Fibroblast of mammary gland (primary cell): ENCODE measurements around the gene STRIP1.

Experiments
- DNase-seq: peaks from one replicate; pipeline ENCODE4 v3.0.0-alpha.2; 2010; ENCODE audit warnings: low read depth
- H3K4me3 ChIP-seq: 2 replicates; pipeline ENCODE4 v1.5.1; 2011; ENCODE audit warnings: low read depth, mild to moderate bottlenecking, low read length, moderate library complexity; ENCODE audit not compliant: control insufficient read depth
- CTCF ChIP-seq: conservative IDR thresholded peaks from 2 replicates; pipeline ENCODE4 v1.5.1; 2011; ENCODE audit warnings: low read depth, low read length, inconsistent platforms; ENCODE audit not compliant: control insufficient read depth, insufficient read depth

STRIP1 gene

GRCh38 chr1:110056776-110057175 lies 22.4 kb downstream of the STRIP1 start:
- TF ChIP-seq CTCF, result no peak
- H3K4me3 ChIP-seq, result no peak overlapping the region
- peak; percentile 85 for DNase-seq

DNA sequence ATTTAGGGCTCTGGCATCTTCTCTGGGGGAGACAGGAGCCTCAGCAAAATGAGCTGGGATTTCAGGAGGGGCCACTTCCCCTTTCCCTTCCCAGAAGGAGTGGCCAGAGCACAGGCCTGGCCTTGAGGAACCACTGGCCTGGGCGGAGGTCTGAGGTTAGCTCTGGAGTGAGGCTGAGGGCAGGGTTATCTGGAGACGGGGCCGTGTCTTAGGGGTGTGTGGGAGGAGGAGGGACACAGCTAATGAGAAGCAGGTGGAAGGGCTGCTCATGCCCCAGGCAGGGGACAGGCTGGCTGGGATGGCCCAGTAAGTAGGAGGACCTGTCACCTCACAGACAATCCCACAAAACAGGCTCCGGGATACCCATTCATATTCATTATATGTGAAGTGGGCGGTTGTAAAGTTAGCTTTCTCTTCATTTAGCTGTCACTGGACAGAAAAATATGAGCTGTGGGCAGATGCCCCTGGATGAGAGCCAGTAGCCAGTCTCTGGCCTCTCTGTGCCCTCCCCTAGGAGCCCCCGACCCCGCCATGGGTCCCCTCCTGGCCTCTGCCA lies 23.6 kb downstream of the STRIP1 start:
- DNase-seq, result no peak
- no peak overlapping the region for H3K4me3 ChIP-seq
- no peak for TF ChIP-seq CTCF

- DNase-seq, result no peak
- H3K4me3 ChIP-seq, result no peak overlapping the region
Measured at GRCh38 chr1:110058591-110058990, 24.2 kb downstream of the STRIP1 start.

DNA sequence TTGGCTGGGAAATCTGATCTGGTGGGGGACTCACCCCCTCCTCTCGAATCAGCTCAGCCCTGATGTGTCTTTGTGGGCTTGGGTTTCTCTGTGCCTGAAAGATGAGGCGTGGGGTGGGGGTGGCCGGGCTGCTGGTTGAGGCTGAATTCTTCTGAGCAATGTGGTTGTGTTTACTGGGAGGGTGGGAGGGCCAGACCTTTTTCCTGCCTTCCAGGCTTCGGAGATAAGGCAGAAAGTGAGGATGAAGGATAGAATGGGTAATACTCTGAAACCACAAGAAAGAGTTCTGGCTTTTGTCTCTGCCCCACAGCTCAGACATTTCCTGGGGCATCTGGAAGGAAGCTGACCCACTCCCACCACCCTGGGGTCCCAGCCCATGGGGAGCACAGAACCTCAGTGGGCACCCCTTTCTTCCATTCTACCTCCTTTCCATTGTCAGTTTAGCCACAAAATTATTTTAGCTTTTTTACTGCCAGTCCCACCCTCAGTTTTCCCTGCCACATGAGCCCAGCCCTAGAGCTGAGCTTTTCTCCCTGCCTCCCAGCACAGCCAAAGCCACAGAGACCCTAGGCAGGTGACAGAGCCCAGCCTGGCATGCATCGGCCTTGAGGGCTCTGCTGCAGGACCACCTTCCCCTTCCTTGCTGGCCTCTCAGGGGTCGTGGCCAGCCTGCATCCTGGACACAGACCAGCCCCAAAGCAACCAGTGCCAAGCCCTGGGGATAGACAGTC lies 24.9 kb downstream of the STRIP1 start:
- no peak for TF ChIP-seq CTCF
- DNase-seq, result no peak
- H3K4me3 ChIP-seq, result no peak overlapping the region

More at GRCh38 chr1:110058591-110058990, 24.2 kb downstream of the STRIP1 start:
- TF ChIP-seq CTCF, result no peak

DNA sequence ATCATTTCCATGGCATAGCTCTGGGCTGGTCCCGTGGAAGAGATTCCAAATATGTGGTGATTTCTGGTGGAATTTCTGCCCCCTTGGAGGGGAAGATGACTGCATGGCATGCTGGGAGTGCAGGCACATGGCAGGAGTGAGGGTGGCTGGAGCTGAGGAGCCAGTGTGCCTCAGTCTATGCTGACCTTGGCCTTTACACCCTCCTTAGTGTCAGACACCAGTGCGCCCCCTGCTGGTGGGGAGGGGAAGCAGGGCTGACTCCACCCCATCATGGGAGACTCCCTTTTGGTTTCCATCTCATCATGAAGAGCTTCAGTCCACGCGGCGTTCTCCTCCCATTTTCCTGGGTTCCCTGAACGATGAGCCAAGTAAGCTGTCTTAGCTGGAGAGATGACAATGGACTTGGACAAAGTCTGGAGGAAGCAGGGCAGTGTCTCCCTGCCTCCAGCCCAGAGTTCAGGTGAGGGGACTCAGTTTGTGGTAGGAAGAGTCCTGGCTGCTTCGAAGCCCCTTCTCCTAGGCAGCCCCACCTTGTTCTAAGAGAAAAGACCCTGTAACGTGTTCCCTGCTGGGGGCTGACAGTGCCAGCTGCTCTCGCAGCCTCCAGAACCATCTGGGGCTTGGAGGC lies 25.7 kb downstream of the STRIP1 start:
- TF ChIP-seq CTCF, result peak; percentile 76
- DNase-seq, result peak; percentile 36
- H3K4me3 ChIP-seq, result no peak overlapping the region

- DNase-seq, result no peak
- H3K4me3 ChIP-seq, result no peak overlapping the region
- no peak for TF ChIP-seq CTCF
Measured at GRCh38 chr1:110060662-110061060, 26.2 kb downstream of the STRIP1 start.
